A673 (cell line): Measurements from ENCODE around the gene SEMA5A. TPM values are rescaled to one million over a fixed set of nuclear protein-coding genes. Genes with fewer than 3 reads are reported as not detected.

Experiments used
- BruUV-seq: library from RNA; stranded (reverse); fragments of 400-500 nt; replicated peaks from 2 replicates; lab custom pipeline; 2021; lab: Mats Ljungman, UMichigan
- CTCF ChIA-PET: fragments of 300-600 bp; sonication (Branson Sonifier 250); formaldehyde crosslinking; loops from one replicate; lab custom pipeline; 2022; ENCODE audit warnings: antibody characterized with exemption; lab: Charles Lee
- POLR2A ChIA-PET: fragments of 300-600 bp; sonication (Branson Sonifier 250); formaldehyde crosslinking; loops from one replicate; lab custom pipeline; 2022; ENCODE audit warnings: antibody characterized with exemption; ENCODE audit not compliant: low non-redundant PET; lab: Charles Lee
- DNase-seq: peaks from one replicate; pipeline ENCODE4 v3.0.0-alpha.2; 2015; ENCODE audit warnings: low spot score
- H3K27ac ChIP-seq: fragments of 200-600 bp; sonication (generic); 2 replicates; pipeline ENCODE4 v1.5.1; 2016; ENCODE audit warnings: mixed run types, low read depth, mild to moderate bottlenecking, mixed read lengths, antibody characterized with exemption, low read length; ENCODE audit not compliant: poor library complexity, severe bottlenecking
- H3K27me3 ChIP-seq: fragments of 200-600 bp; sonication (generic); replicated peaks from 2 replicates; pipeline ENCODE4 v1.6.1; 2017; ENCODE audit warnings: mixed run types, low read depth, mild to moderate bottlenecking, mixed read lengths, antibody characterized with exemption, low read length; ENCODE audit not compliant: insufficient read depth, poor library complexity
- H3K36me3 ChIP-seq: fragments of 200-600 bp; sonication (generic); 2 replicates; pipeline ENCODE4 v1.6.1; 2016; ENCODE audit warnings: mixed run types, mild to moderate bottlenecking, mixed read lengths, antibody characterized with exemption, low read length; ENCODE audit not compliant: insufficient read depth, poor library complexity, severe bottlenecking
- H3K4me1 ChIP-seq: fragments of 200-600 bp; sonication (generic); 2 replicates; pipeline ENCODE4 v1.6.1; 2017; ENCODE audit warnings: mixed run types, mild to moderate bottlenecking, mixed read lengths, antibody characterized with exemption, low read length; ENCODE audit not compliant: insufficient read depth, poor library complexity, severe bottlenecking
- H3K4me3 ChIP-seq: fragments of 200-600 bp; sonication (generic); 2 replicates; pipeline ENCODE4 v1.5.1; 2016; ENCODE audit warnings: low read depth, mixed run types, mild to moderate bottlenecking, mixed read lengths, low read length; ENCODE audit not compliant: poor library complexity, severe bottlenecking
- H3K9me3 ChIP-seq: fragments of 200-600 bp; sonication (generic); 2 replicates; pipeline ENCODE4 v1.6.1; 2016; ENCODE audit warnings: mixed run types, low read depth, mild to moderate bottlenecking, mixed read lengths, antibody characterized with exemption, low read length; ENCODE audit not compliant: poor library complexity, severe bottlenecking
- CTCF ChIP-seq: fragments of 300-800, 200-600 bp; sonication (generic); conservative IDR thresholded peaks from 2 replicates; pipeline ENCODE4 v1.5.1; 2017; ENCODE audit warnings: low read depth, mild to moderate bottlenecking, antibody characterized with exemption, low read length, moderate library complexity, mixed read lengths
- EZH2 ChIP-seq: fragments of 200-600 bp; sonication (generic); IDR thresholded peaks from 2 replicates; pipeline ENCODE4 v1.6.1; 2017; ENCODE audit warnings: borderline replicate concordance, low read depth, mild to moderate bottlenecking, mixed read lengths, antibody characterized with exemption, low read length; ENCODE audit not compliant: poor library complexity, severe bottlenecking
- intact Hi-C: fragments of 100-400 bp; cut with micrococcal nuclease; formaldehyde crosslinking; loops from one replicate; pipeline ENCODE4 v1.10.0; 2022; ENCODE audit not compliant: unreplicated experiment
- total RNA-seq: library from RNA; stranded (reverse); gene quantifications from 2 replicates; pipeline ENCODE4 v1.2.3, GENCODE V29; 2021

The SEMA5A gene
- total RNA-seq, 1 experiment from 2014 or later = 0.17 TPM

DNA sequence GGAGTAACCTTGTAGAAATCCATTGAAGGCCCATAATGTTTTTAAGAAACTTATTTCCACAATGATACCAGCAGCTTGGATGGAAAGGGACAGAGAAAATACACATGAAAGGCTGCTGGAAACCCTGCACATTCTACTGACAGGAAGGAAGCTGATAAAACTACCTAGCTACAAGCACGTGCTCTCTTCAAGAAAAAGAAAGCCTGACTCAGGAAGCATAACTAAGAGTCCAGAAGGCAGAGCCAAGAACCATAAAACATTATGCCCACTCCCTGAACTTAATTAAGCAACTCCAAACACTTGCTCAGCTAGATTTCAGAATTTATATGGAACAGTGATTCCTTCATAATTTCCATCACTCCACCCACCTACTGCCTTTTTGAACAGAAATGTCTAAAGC lies 430.8 kb downstream of the SEMA5A start:
- TF ChIP-seq EZH2 (no peak), CTCF (no peak)
- H3K9me3 ChIP-seq = peaks cover 3% of the 10 kb centered on the region
- H3K4me1 ChIP-seq = no peaks in the 10 kb centered on the region
- no peak for DNase-seq
- intact Hi-C loops = no loop called here
- H3K4me3 ChIP-seq = no peak overlapping the region
- H3K36me3 ChIP-seq = no peaks in the 10 kb centered on the region
- ChIA-PET POLR2A (no interaction called here), CTCF (no interaction called here)
- H3K27me3 ChIP-seq = no peaks in the 10 kb centered on the region
- no TSS peak for BruUV-seq
- H3K27ac ChIP-seq = no peak overlapping the region

DNA sequence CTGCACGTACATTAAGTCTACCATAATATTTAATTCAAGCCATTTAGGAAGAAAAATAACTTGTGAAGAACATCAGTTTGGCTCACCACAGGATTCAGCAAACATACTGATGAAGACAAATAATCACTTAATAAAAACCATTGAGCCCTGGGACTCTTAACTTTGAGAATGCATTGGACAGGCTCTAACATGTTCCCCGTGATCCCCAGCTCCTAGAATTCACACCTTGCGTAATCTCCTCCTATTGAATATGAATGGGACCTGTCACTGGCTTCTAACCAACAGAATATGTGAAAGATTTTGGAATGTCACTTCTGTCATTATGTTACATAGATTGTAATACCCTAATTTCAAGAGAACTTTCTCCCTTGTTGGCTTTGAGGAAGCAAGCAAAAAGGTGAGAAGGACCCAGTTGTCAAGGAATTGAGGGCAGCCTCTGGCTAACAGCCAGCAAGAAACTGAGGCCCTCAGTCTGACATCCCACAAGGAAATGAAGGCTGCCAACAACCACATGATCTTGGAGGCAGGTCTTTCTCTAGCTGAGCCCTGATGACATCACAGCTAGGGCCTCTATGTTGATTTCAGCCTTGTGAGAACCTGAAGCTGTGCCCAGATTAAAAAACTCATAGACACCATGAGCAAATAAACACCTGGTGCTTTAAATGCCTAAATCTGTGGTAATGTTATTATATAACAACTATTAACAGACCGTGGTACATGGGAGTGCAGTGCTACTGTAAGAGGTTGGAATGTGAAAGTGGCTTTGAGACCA lies 433.2 kb downstream of the SEMA5A start:
- Histone ChIP-seq H3K4me1 (no peaks in the 10 kb centered on the region), H3K36me3 (no peaks in the 10 kb centered on the region), H3K9me3 (peaks cover 3% of the 10 kb centered on the region), H3K27me3 (no peaks in the 10 kb centered on the region), H3K27ac (no peak overlapping the region), H3K4me3 (no peak overlapping the region)
- ChIA-PET CTCF (no interaction called here), POLR2A (no interaction called here)
- intact Hi-C loops = no loop called here
- DNase-seq = no peak
- BruUV-seq = no TSS peak
- TF ChIP-seq EZH2 (no peak), CTCF (no peak)

GRCh38 chr5:9108162-9108561 lies 437.7 kb downstream of the SEMA5A start:
- BruUV-seq = no TSS peak
- no peak for TF ChIP-seq CTCF
- TF ChIP-seq EZH2 = no peak
- DNase-seq = no peak
- Histone ChIP-seq H3K27ac (no peak overlapping the region), H3K36me3 (no peaks in the 10 kb centered on the region), H3K9me3 (peaks cover 10% of the 10 kb centered on the region), H3K4me3 (no peak overlapping the region), H3K27me3 (no peaks in the 10 kb centered on the region), H3K4me1 (no peaks in the 10 kb centered on the region)
- ChIA-PET CTCF (no interaction called here), POLR2A (no interaction called here)
- intact Hi-C loops = no loop called here
